HG02678 (cell line): ENCODE measurements around the gene AGAP1.

Experiments used
- ATAC-seq: cut with Tn5 transposase; IDR thresholded peaks from one replicate; pipeline ENCODE4 v1.9.1; 2021; ENCODE audit warnings: mild to moderate bottlenecking, moderate library complexity; ENCODE audit not compliant: unreplicated experiment

AGAP1 gene

GRCh38 chr2:236169741-236170589, 676.1 kb downstream of the AGAP1 start:
- no peak for ATAC-seq

- no peak for ATAC-seq
Measured at GRCh38 chr2:236170590-236171165, 676.8 kb downstream of the AGAP1 start.

- no peak for ATAC-seq
Measured at GRCh38 chr2:236171181-236171679, 677.4 kb downstream of the AGAP1 start.

- ATAC-seq: no peak
Measured at GRCh38 chr2:236171680-236172254, 677.9 kb downstream of the AGAP1 start.

GRCh38 chr2:236172255-236173035, 678.6 kb downstream of the AGAP1 start:
- ATAC-seq: no peak

GRCh38 chr2:236173036-236173728, 679.3 kb downstream of the AGAP1 start:
- ATAC-seq: no peak

GRCh38 chr2:236173729-236174607, 680.1 kb downstream of the AGAP1 start:
- no peak for ATAC-seq

GRCh38 chr2:236175548-236176150, 681.8 kb downstream of the AGAP1 start:
- no peak for ATAC-seq

- no peak for ATAC-seq
Measured at GRCh38 chr2:236176417-236176816, 682.6 kb downstream of the AGAP1 start.

GRCh38 chr2:236176951-236177350, 683.1 kb downstream of the AGAP1 start:
- ATAC-seq: no peak

GRCh38 chr2:236177604-236177966, 683.7 kb downstream of the AGAP1 start:
- no peak for ATAC-seq

- no peak for ATAC-seq
Measured at GRCh38 chr2:236177967-236178889, 684.4 kb downstream of the AGAP1 start.

- ATAC-seq: no peak
Measured at GRCh38 chr2:236178890-236179235, 685.0 kb downstream of the AGAP1 start.

- ATAC-seq: no peak
Measured at GRCh38 chr2:236179236-236180075, 685.6 kb downstream of the AGAP1 start.

GRCh38 chr2:236180076-236180816, 686.4 kb downstream of the AGAP1 start:
- ATAC-seq: no peak

GRCh38 chr2:236180831-236181453, 687.1 kb downstream of the AGAP1 start:
- ATAC-seq: no peak
